SK-N-MC (cell line): ENCODE results near the gene WDR62.

Experiments
- EZH2 ChIP-seq: fragments of 200-600 bp; sonication (generic); IDR thresholded peaks from one replicate; pipeline ENCODE4 v1.6.1; 2017; ENCODE audit warnings: antibody characterized with exemption
- POLR2AphosphoS5 ChIP-seq: IDR thresholded peaks from 2 replicates; pipeline ENCODE4 v1.6.1; 2012; ENCODE audit warnings: mild to moderate bottlenecking, low read depth, low read length, borderline replicate concordance

DNA sequence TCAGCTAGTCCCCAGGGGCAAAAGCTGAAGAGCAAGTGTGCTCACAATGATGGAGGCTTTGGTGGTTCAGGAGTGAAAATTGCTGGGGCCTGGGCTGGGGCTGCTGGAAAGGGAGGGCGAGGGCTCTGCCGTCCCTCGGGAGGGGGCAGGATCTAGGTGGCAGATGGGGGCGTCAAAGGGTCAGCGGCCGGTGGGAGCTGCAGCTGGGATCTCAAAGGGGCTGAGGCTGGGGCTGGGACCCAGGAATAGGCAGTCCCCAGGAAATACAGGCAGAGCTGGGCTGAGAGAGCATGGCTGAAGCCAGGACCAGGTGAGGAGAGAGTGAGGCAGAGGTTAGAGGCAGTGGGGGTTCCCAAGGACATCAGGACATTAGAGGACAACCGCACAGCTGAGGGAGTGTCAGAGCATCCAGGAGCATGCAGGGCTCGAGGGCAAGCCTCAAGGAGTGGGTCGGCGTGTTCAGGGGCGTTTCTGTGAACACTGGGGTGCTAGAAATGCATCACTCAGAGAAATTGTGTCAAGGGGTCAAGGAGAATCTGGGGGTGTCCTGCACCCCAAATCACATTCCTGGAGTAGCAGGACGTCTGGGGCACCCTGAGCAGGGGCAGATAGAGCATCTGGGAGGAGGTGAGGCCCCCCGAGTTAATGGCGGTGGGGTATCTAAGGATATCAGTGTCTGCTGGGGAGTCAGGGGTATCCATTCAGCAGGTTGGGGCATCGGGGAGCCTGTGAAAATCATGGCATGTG, 44.9 kb upstream of the WDR62 start:
- no peak for TF ChIP-seq EZH2
- no peak for TF ChIP-seq POLR2AphosphoS5
